GM19099 (cell line): ENCODE data around the gene FRAS1.

Experiments used
- POLR2A ChIP-seq: IDR thresholded peaks from 3 replicates; pipeline ENCODE4 v1.6.1; 2011; ENCODE audit warnings: low read depth; ENCODE audit not compliant: insufficient read length; ENCODE audit errors: extremely low read depth

The FRAS1 gene

GRCh38 chr4:78361621-78362120 lies 304.5 kb downstream of the FRAS1 start:
- no peak for TF ChIP-seq POLR2A

- TF ChIP-seq POLR2A, result no peak
Observed at GRCh38 chr4:78362310-78362709, 305.2 kb downstream of the FRAS1 start.

- TF ChIP-seq POLR2A, result no peak
Observed at GRCh38 chr4:78363031-78363570, 306.0 kb downstream of the FRAS1 start.

GRCh38 chr4:78369679-78370078 lies 312.6 kb downstream of the FRAS1 start:
- no peak for TF ChIP-seq POLR2A

GRCh38 chr4:78370631-78371372 lies 313.7 kb downstream of the FRAS1 start:
- TF ChIP-seq POLR2A, result no peak

DNA sequence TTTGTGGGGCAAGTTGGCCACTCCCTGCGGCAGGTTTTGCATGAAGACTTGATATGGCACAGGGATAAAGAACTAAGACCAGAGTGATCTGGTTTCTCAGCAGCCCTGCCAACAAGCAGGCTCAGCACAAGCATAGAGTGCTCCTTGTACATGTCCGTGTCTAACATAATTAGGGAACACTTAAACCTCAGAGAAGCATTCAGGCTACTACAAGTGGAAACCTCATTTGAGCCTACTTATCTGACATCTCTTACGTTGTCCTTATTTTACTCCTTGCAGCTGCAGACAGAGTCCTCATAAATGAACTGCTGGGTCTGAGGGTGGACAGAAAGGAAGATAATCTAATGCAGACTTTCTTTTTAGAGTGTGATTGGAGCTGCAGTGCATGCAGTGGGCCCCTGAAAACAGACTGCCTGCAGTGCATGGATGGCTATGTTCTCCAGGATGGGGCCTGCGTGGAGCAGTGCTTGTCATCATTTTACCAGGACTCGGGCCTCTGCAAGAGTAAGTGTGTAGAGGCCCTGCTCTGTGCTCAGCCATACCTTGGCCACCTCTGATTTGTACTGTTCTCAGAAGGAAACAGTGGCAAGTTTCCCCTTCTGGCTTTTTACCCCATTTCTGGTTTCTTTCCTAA lies 315.3 kb downstream of the FRAS1 start:
- TF ChIP-seq POLR2A, result no peak

DNA sequence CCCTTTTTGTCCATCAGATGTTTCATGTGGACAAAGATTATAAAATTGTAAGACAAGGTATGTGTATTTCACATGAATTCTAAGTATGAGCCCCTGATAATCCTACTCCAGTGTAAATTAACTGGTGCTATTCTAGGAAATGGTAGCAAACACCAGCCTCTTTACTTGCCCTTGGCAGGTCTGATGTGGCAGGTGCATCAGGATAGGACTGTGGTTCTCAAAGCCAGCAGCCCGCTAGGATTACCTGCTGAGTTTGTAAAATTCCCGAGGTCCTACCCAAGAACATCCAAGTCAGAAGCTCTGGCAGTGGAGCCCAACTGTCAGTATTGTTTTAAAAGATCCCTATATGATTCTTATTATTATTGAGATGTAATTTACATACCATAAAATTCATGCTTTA lies 320.4 kb downstream of the FRAS1 start:
- no peak for TF ChIP-seq POLR2A

DNA sequence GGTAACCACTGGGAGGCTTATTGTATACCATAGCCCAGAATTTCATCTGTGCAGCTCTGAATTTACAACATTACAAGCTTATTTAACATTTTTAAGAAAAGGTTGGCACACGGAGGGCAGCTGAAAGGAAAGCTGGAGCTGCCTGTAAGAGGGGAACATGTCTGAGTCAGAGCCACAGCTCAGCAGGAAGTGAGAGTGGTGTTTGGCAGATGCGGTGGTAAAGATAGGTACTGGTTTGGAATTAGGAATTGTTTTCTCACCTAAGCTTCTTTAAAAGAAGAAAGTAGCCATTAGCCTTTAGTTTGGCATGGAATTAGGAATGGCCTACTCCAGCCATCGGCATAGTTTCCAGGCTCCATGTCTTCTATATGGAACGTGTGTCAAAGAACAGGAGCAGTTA lies 321.9 kb downstream of the FRAS1 start:
- TF ChIP-seq POLR2A, result no peak

- TF ChIP-seq POLR2A, result no peak
Observed at GRCh38 chr4:78379991-78380729, 323.0 kb downstream of the FRAS1 start.

DNA sequence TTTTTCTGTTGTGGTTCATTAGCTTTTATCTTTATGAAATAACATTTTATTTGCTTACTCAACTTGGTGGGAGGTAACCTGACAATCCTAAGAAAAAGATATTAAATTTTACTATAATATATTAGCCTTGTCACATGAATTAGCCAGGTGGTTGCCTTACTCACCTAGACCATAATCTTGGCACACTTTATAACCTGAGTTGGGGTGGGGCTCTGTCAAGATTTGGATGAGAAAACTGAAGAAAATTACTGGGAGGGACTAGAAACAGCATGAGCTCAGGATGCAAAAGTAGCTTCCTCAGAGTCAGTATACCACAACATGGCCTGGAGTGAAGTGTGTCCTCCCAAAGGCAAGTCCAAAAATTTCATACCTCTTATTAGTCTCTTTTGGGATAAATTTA lies 329.6 kb downstream of the FRAS1 start:
- no peak for TF ChIP-seq POLR2A

DNA sequence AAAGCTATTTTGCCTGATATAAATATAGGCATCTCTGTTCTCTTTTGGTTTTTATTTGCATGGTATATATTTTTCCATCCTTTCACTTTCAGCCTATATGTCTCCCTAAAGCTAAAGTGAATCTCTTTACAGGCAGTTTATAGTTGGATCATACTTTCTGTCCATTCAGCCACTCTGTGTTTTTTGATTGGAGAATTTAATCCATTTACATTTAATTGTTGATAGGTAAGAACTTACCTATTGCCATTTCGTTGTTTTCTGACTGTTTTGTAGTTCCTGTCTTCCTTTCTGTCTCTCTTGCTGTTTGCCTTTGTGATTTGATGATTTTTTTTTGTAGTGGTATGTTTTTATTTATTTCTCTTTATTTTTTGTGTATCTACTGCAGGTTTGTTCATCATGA lies 338.5 kb downstream of the FRAS1 start:
- no peak for TF ChIP-seq POLR2A

DNA sequence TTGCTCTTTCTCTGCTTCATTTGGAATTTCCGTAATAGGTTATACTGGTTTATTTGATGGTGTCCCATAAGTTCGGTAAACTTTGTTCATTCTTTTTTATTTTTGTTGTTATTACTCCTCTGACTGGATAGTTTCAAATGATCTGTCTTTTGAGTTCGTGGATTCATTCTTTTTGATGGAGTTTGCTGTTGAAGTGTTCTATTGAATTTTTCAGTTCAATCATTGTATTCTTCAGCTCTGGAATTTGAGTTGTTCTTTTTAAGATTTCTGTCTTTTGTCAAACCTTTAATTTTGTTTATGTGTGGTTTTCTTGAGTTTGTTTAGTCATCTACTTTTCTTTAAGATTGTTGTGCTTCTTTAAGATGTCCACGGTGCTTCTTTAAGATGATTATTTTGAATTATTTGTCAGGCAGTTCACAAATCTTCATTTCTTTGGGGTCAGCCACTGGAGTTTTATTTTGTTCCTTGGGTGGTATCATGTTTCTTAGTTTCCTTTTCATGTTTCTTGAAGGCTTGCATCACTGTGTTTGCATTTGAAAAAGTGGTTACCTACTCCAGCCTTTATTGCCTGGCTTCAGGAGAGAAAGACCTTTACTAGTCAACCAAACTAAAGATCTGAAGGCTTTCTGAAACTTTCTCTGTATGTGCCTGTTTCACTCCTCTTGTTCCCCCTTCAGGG lies 339.6 kb downstream of the FRAS1 start:
- TF ChIP-seq POLR2A, result no peak

- no peak for TF ChIP-seq POLR2A
Observed at GRCh38 chr4:78397292-78397630, 340.1 kb downstream of the FRAS1 start.

DNA sequence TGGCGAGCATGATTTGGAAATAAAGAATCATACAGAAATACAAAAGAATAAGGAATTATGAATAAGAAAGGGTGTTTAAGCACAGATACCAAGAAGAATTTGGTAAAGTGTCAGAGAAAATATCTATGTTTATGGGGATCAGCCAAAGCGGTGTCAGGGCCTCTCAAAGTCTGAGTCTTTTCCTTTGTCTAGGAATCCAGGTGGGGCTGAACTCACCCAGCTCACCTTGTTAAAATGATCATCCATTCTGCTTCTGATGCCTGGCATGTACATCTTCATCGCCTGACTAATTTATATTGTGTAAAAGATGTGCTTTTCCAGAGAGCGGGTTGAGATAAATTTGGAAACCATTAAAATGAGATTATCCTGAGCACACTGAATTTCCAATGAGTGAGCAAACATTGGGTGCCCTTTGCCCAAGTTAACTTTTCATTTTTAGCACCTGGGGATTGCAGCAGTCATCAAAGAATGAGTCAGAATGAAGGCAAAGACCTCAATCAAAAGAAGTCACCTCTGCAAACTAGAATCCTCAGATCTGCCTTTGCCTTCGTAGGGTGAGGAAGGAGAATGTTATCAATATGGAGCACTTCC lies 352.6 kb downstream of the FRAS1 start:
- no peak for TF ChIP-seq POLR2A

GRCh38 chr4:78410225-78410624 lies 353.1 kb downstream of the FRAS1 start:
- no peak for TF ChIP-seq POLR2A
